H1 (cell line): Measurements from ENCODE around the gene PDLIM4. TPM values are rescaled to one million over a fixed set of nuclear protein-coding genes. Genes with fewer than 3 reads are reported as not detected.

ENCODE experiments used
- CTCF ChIA-PET: fragments of 300-600 bp; sonication (Branson Sonifier 250); formaldehyde crosslinking; loops from one replicate; lab custom pipeline; 2021; ENCODE audit not compliant: partially characterized antibody; lab: Charles Lee
- POLR2A ChIA-PET: fragments of 300-600 bp; sonication (Branson Sonifier 250); formaldehyde crosslinking; loops from one replicate; lab custom pipeline; 2021; ENCODE audit warnings: inconsistent platforms; ENCODE audit not compliant: partially characterized antibody; lab: Charles Lee
- DNase-seq, 2 experiments: peaks; one replicate each; pipeline versions ENCODE4 v3.0.0 to v3.0.0-alpha.2; 2010 to 2022; ENCODE audit warnings: low spot score in 2 of 2, low read depth in 1 of 2, mixed read lengths in 1 of 2
- FAIRE-seq: peaks from 2 replicates; lab custom pipeline; 2011; peaks lifted over from hg19 to GRCh38; lab: Jason Lieb, UNC
- H2AFZ ChIP-seq: 2 replicates; pipeline ENCODE4 v1.8.1; 2012; ENCODE audit warnings: low read length, inconsistent platforms
- H2AK5ac ChIP-seq: 2 replicates; pipeline ENCODE4 v1.6.1; 2013; ENCODE audit warnings: low read depth, low read length
- H2BK120ac ChIP-seq: replicated peaks from 2 replicates; pipeline ENCODE3; 2013; ENCODE audit warnings: low read depth, low read length, inconsistent platforms
- H2BK12ac ChIP-seq: 2 replicates; pipeline ENCODE4 v1.6.1; 2013; ENCODE audit warnings: low read depth, low read length
- H2BK15ac ChIP-seq: 2 replicates; pipeline ENCODE4 v1.6.1; 2013; ENCODE audit warnings: low read length
- H2BK20ac ChIP-seq: 2 replicates; pipeline ENCODE4 v1.6.1; 2013; ENCODE audit warnings: low read length
- H2BK5ac ChIP-seq: 2 replicates; pipeline ENCODE4 v1.6.1; 2013; ENCODE audit warnings: low read depth, low read length
- H3K14ac ChIP-seq: 2 replicates; pipeline ENCODE4 v1.6.1; 2013; ENCODE audit warnings: inconsistent platforms; ENCODE audit not compliant: insufficient read length
- H3K18ac ChIP-seq: 2 replicates; pipeline ENCODE4 v1.6.1; 2013; ENCODE audit warnings: low read length; ENCODE audit errors: extremely low read depth
- H3K23ac ChIP-seq: 2 replicates; pipeline ENCODE4 v1.6.1; 2013; ENCODE audit warnings: inconsistent platforms; ENCODE audit not compliant: insufficient read length
- H3K23me2 ChIP-seq: 2 replicates; pipeline ENCODE4 v1.6.1; 2013; ENCODE audit warnings: low read depth, low read length
- H3K27ac ChIP-seq: 2 replicates; pipeline ENCODE4 v1.6.1; 2011; ENCODE audit warnings: low read depth, low read length, inconsistent platforms
- H3K27me3 ChIP-seq, 4 experiments: replicated peaks in 1 of 4; 1 replicate in 1 of 4; 2 replicates in 3 of 4; pipeline versions ENCODE4 v1.6.1 to v1.8.1; 2011 to 2013; ENCODE audit warnings: low read length in 3 of 4, mild to moderate bottlenecking in 3 of 4, inconsistent platforms in 2 of 4, mixed read lengths in 2 of 4, moderate library complexity in 1 of 4; ENCODE audit not compliant: control insufficient read depth in 3 of 4, insufficient read depth in 3 of 4; ENCODE audit errors: extremely low read depth in 1 of 4
- H3K36me3 ChIP-seq, 4 experiments: 2 replicates each; pipeline versions ENCODE4 v1.6.1 to v1.8.1; 2011 to 2013; ENCODE audit warnings: mild to moderate bottlenecking in 4 of 4, low read length in 3 of 4, moderate library complexity in 2 of 4, control low read depth in 1 of 4, inconsistent platforms in 1 of 4; ENCODE audit not compliant: insufficient read depth in 4 of 4, control insufficient read depth in 2 of 4
- H3K4ac ChIP-seq: replicated peaks from 2 replicates; pipeline ENCODE3; 2013; ENCODE audit warnings: low read length, low read depth, mixed read lengths, inconsistent platforms; ENCODE audit not compliant: insufficient read length
- H3K4me1 ChIP-seq, 4 experiments: replicated peaks in 1 of 4; 1 replicate in 1 of 4; 2 replicates in 3 of 4; pipeline versions ENCODE4 v1.6.1 to v1.8.1; 2011 to 2013; ENCODE audit warnings: low read length in 3 of 4, inconsistent platforms in 2 of 4, mixed read lengths in 1 of 4; ENCODE audit not compliant: insufficient read depth in 4 of 4, control insufficient read depth in 3 of 4
- H3K4me2 ChIP-seq, 2 experiments: 2 replicates each; pipeline versions ENCODE4 v1.6.1 to v1.8.1; 2011 to 2013; ENCODE audit warnings: low read depth in 2 of 2, low read length in 2 of 2, control low read depth in 1 of 2, inconsistent platforms in 1 of 2, mild to moderate bottlenecking in 1 of 2; ENCODE audit not compliant: insufficient read depth in 1 of 2
- H3K4me3 ChIP-seq, 4 experiments: fragments of 200-600, 300-600 bp in 1 of 4; sonication (generic), shearing (Covaris generic), sonication (Bioruptor Twin) in 1 of 4; 2 replicates each; pipeline versions ENCODE4 v1.5.1 to v1.8.1; 2011 to 2016; ENCODE audit warnings: low read length in 4 of 4, low read depth in 3 of 4, control low read depth in 2 of 4, inconsistent platforms in 2 of 4, mild to moderate bottlenecking in 2 of 4, mixed read lengths in 1 of 4, moderate library complexity in 1 of 4; ENCODE audit not compliant: insufficient read depth in 2 of 4; ENCODE audit errors: extremely low read depth in 1 of 4
- H3K56ac ChIP-seq: replicated peaks from 2 replicates; pipeline ENCODE3; 2013; ENCODE audit warnings: low read depth, mild to moderate bottlenecking, mixed read lengths, low read length, inconsistent platforms; ENCODE audit not compliant: insufficient read length
- H3K79me1 ChIP-seq: 2 replicates; pipeline ENCODE4 v1.6.1; 2013; ENCODE audit warnings: low read depth, low read length, control low read depth
- H3K79me2 ChIP-seq, 2 experiments: 2 replicates each; pipeline versions ENCODE4 v1.6.1 to v1.8.1; 2012 to 2013; ENCODE audit warnings: low read length in 2 of 2, mild to moderate bottlenecking in 2 of 2, inconsistent platforms in 1 of 2; ENCODE audit not compliant: insufficient read depth in 2 of 2, control insufficient read depth in 1 of 2
- H3K9ac ChIP-seq, 4 experiments: replicated peaks in 1 of 4; 1 replicate in 1 of 4; 2 replicates in 3 of 4; pipeline versions ENCODE4 v1.6.1 to v1.8.1; 2011 to 2013; ENCODE audit warnings: low read depth in 3 of 4, low read length in 3 of 4, control low read depth in 2 of 4, mild to moderate bottlenecking in 2 of 4, moderate library complexity in 2 of 4, inconsistent platforms in 1 of 4; ENCODE audit errors: extremely low read depth in 1 of 4
- H3K9me3 ChIP-seq, 2 experiments: 2 replicates each; pipeline versions ENCODE4 v1.6.1 to v1.8.1; 2012 to 2013; ENCODE audit warnings: mild to moderate bottlenecking in 2 of 2, moderate library complexity in 2 of 2, control low read depth in 1 of 2, inconsistent platforms in 1 of 2, low read depth in 1 of 2, low read length in 1 of 2, mixed read lengths in 1 of 2; ENCODE audit not compliant: insufficient read depth in 2 of 2
- H4K20me1 ChIP-seq, 2 experiments: replicated peaks in 1 of 2; 2 replicates each; pipeline versions ENCODE3 to v1.8.1; 2011 to 2013; ENCODE audit warnings: inconsistent platforms in 2 of 2, low read length in 2 of 2, mild to moderate bottlenecking in 1 of 2; ENCODE audit not compliant: insufficient read depth in 2 of 2, control insufficient read depth in 1 of 2
- H4K5ac ChIP-seq: 2 replicates; pipeline ENCODE4 v1.6.1; 2013; ENCODE audit warnings: low read length, low read depth, mixed read lengths, inconsistent platforms; ENCODE audit not compliant: insufficient read length
- H4K8ac ChIP-seq: 2 replicates; pipeline ENCODE4 v1.8.0; 2013; ENCODE audit warnings: mild to moderate bottlenecking, moderate library complexity, low read length, inconsistent platforms; ENCODE audit not compliant: insufficient read depth; ENCODE audit errors: extremely low read depth
- H4K91ac ChIP-seq: replicated peaks from 2 replicates; pipeline ENCODE3; 2013; ENCODE audit warnings: low read length, mixed read lengths, inconsistent platforms; ENCODE audit not compliant: insufficient read length
- CBX8 ChIP-seq: fragments of 300-800, 300-1000 bp; sonication (generic); IDR thresholded peaks from 2 replicates; pipeline ENCODE4 v1.7.1; 2016; ENCODE audit warnings: low read depth, low read length, borderline replicate concordance
- CHD1 ChIP-seq: IDR thresholded peaks from 2 replicates; pipeline ENCODE4 v1.6.1; 2012; ENCODE audit warnings: low read depth, low read length, improper control_type of control experiment
- CTBP2 ChIP-seq: IDR thresholded peaks from 2 replicates; pipeline ENCODE4 v1.7.0; 2011; ENCODE audit warnings: borderline replicate concordance, mild to moderate bottlenecking, moderate library complexity, mixed read lengths, low read length; ENCODE audit not compliant: insufficient read depth, insufficient read length
- KDM1A ChIP-seq: fragments of 200-600, 300-600 bp; sonication (generic); IDR thresholded peaks from 2 replicates; pipeline ENCODE4 v1.7.1; 2016; ENCODE audit warnings: mild to moderate bottlenecking, low read length, borderline replicate concordance
- NANOG ChIP-seq: IDR thresholded peaks from 2 replicates; pipeline ENCODE4 v1.6.1; 2011; ENCODE audit warnings: low read length, low read depth, mild to moderate bottlenecking, inconsistent platforms; ENCODE audit not compliant: insufficient read depth, poor library complexity, severe bottlenecking
- PHF8 ChIP-seq: fragments of 200-600 bp; sonication (generic); conservative IDR thresholded peaks from 2 replicates; pipeline ENCODE4 v1.7.1; 2012; ENCODE audit warnings: low read depth, mild to moderate bottlenecking, inconsistent platforms, low read length, moderate library complexity
- POLR2AphosphoS5 ChIP-seq: IDR thresholded peaks from 2 replicates; pipeline ENCODE4 v1.6.1; 2011; ENCODE audit warnings: low read depth, low read length
- POU5F1 ChIP-seq: IDR thresholded peaks from 2 replicates; pipeline ENCODE4 v1.6.1; 2011; ENCODE audit warnings: low read depth, mild to moderate bottlenecking, low read length, moderate library complexity
- RAD21 ChIP-seq, 2 experiments: IDR thresholded peaks in 1 of 2; conservative IDR thresholded peaks in 1 of 2; 2 replicates each; pipeline ENCODE4 v1.6.1; 2011; ENCODE audit warnings: low read depth in 2 of 2, low read length in 2 of 2, improper control_type of control experiment in 1 of 2, inconsistent platforms in 1 of 2, mild to moderate bottlenecking in 1 of 2, moderate library complexity in 1 of 2
- RBBP5 ChIP-seq: IDR thresholded peaks from 2 replicates; pipeline ENCODE4 v1.7.1; 2012; ENCODE audit warnings: low read depth, mild to moderate bottlenecking, inconsistent platforms, low read length, moderate library complexity, borderline replicate concordance
- WGBS, 2 experiments: shearing (Covaris generic) in 1 of 2; methylation state at CpG; one replicate each; pipeline versions ENCODE4 v1.1.6 to v1.1.7; 2013 to 2015; ENCODE audit warnings: low lambda C conversion rate in 2 of 2, mixed read lengths in 2 of 2, inconsistent platforms in 1 of 2, low coverage in 1 of 2, missing lambda C conversion rate in 1 of 2; ENCODE audit not compliant: insufficient replicate concordance in 2 of 2, insufficient coverage in 1 of 2, insufficient read length in 1 of 2; ENCODE audit errors: extremely low coverage in 1 of 2, missing lambda C conversion rate in 1 of 2; 5-methylcytosine and 5-hydroxymethylcytosine counted together
- polyA plus RNA-seq, 7 experiments: library from polyadenylated mRNA; depleted of rRNA in 3 of 7; stranded (reverse) in 5 of 7; unstranded in 2 of 7; fragments of >200 nt in 5 of 7; fragments of 200-250 nt in 2 of 7; gene quantifications; 1 replicate in 5 of 7; 2 replicates in 1 of 7; 4 replicates in 1 of 7; pipeline versions ENCODE4 v1.2.1 to v1.2.3, GENCODE V29; 2011 to 2013; ENCODE audit warnings: missing spikeins in 2 of 7, mixed read lengths in 2 of 7
- total RNA-seq: library from RNA; stranded (reverse); fragmentation: NEBNext Ultra II Directional; extraction: Animal tissue kit (Norgen Biotek cat#: 25700); gene quantifications from 2 replicates; pipeline ENCODE4 v1.2.1, GENCODE V29; 2021

The PDLIM4 gene
- total and polyA plus RNA-seq, 2 of the 8 experiments (the other 6 are each of a cell fraction or from before 2014, with no cell fraction given), result 10.7 to 29.1 TPM

DNA sequence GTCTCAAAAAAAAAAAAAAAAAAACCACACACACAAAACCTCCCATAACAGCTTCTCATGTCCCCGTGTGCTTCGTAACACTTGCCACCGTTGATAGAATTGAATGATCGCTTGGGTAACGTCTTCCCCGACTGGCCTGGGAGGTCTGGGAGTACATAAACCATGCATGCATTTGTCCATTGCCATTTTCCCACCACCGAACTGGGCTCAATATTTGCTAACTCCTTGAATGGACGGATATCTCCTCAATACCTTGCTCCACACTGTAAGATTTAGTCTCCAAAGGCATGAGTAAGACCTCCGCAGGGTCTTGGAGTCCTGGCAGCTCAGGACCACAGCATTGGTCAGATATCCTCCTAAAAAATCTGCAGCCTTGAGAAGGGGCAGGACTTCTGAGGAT, 26.6 kb upstream of the PDLIM4 start:
- H3K14ac ChIP-seq, result no peak overlapping the region
- no peaks in the 10 kb centered on the region for H3K9me3 ChIP-seq
- peaks cover 5% of the 10 kb centered on the region for H3K23me2 ChIP-seq
- H3K27me3 ChIP-seq, result peaks cover 3 to 20% (median 17%) of the 10 kb centered on the region in 4 experiments
- H4K8ac ChIP-seq, result no peak overlapping the region
- H2BK5ac ChIP-seq, result no peak overlapping the region
- H4K91ac ChIP-seq, result no peak overlapping the region
- no peak overlapping the region for H2BK20ac ChIP-seq
- no peak overlapping the region for H3K23ac ChIP-seq
- no peak overlapping the region for H3K27ac ChIP-seq
- H4K5ac ChIP-seq, result no peak overlapping the region
- no peak overlapping the region for H2BK12ac ChIP-seq
- H3K36me3 ChIP-seq, result no peaks in the 10 kb centered on the region
- DNase-seq (no peak), FAIRE-seq (no peak)
- H2AFZ ChIP-seq, result no peak overlapping the region
- H3K4ac ChIP-seq, result no peak overlapping the region
- no peak overlapping the region for H2AK5ac ChIP-seq
- no peak overlapping the region for H3K4me3 ChIP-seq
- H3K56ac ChIP-seq, result no peak overlapping the region
- H3K18ac ChIP-seq, result no peak overlapping the region
- CTCF ChIA-PET, result interaction anchor here (1.5 to 4.3 kb wide), 2 partner anchors 7 to 11 kb away, joined by 4 to 39 read pairs; no protein-coding TSS in a partner anchor
- no peaks in the 10 kb centered on the region for H3K79me2 ChIP-seq
- no peak overlapping the region for H2BK120ac ChIP-seq
- no peaks in the 10 kb centered on the region for H4K20me1 ChIP-seq
- H3K4me2 ChIP-seq, result no peak overlapping the region
- no peak overlapping the region for H2BK15ac ChIP-seq
- WGBS, 2 experiments, result 93% methylated on average over 9 of the region's 9 CpGs; no CpG with 5 or more reads in 1 of the 2 experiments
- peaks cover 0 to 7% (median 5%) of the 10 kb centered on the region in 4 experiments; a peak in 4 of 7 replicates for H3K4me1 ChIP-seq
- no peaks in the 10 kb centered on the region for H3K79me1 ChIP-seq
- H3K9ac ChIP-seq, result no peak overlapping the region
- POLR2A ChIA-PET, result no interaction called here
- no peak for TF ChIP-seq RBBP5
- TF ChIP-seq POU5F1, result no peak
- TF ChIP-seq PHF8, result no peak
- TF ChIP-seq CBX8, result no peak
- TF ChIP-seq CHD1, result no peak
- TF ChIP-seq POLR2AphosphoS5, result no peak
- no peak for TF ChIP-seq KDM1A
- no peak for TF ChIP-seq RAD21 (IDR thresholded peaks at IDR 0.05 in 1 of 2, conservative IDR thresholded peaks at IDR 0.05 in 1 of 2; ENCODE audit: low read depth in 2 of 2, low read length in 2 of 2)
- TF ChIP-seq NANOG, result no peak
- no peak for TF ChIP-seq CTBP2
